ACC112 (cell line): ENCODE data around the gene EHD2.

ENCODE experiments used
- H2AFZ ChIP-seq: fragments of 200-600 bp; sonication (generic); one replicate; pipeline ENCODE4 v1.6.0; 2017; ENCODE audit warnings: antibody characterized with exemption, low read length; ENCODE audit not compliant: unreplicated experiment
- H3K27ac ChIP-seq: fragments of 200-600 bp; sonication (generic); 2 replicates; pipeline ENCODE4 v1.5.1; 2014; ENCODE audit warnings: low read depth, mild to moderate bottlenecking, antibody characterized with exemption, low read length, moderate library complexity
- H3K27me3 ChIP-seq: fragments of 200-600 bp; sonication (generic); 2 replicates; pipeline ENCODE4 v1.6.1; 2014; ENCODE audit warnings: mild to moderate bottlenecking, antibody characterized with exemption, low read length, moderate library complexity, mixed read lengths; ENCODE audit not compliant: insufficient read depth
- H3K36me3 ChIP-seq: fragments of 200-600 bp; sonication (generic); 2 replicates; pipeline ENCODE4 v1.6.1; 2016; ENCODE audit warnings: mild to moderate bottlenecking, antibody characterized with exemption, low read length, moderate library complexity, mixed read lengths; ENCODE audit not compliant: insufficient read depth
- H3K4me1 ChIP-seq: fragments of 200-600 bp; sonication (generic); one replicate; pipeline ENCODE4 v1.6.1; 2016; ENCODE audit warnings: low read length, mixed read lengths; ENCODE audit not compliant: insufficient read depth, unreplicated experiment, control insufficient read depth
- H3K4me3 ChIP-seq: fragments of 200-600 bp; sonication (generic); 2 replicates; pipeline ENCODE4 v1.5.1; 2014; ENCODE audit warnings: mild to moderate bottlenecking, low read depth, low read length
- H3K79me2 ChIP-seq: fragments of 200-600 bp; sonication (generic); one replicate; pipeline ENCODE4 v1.6.0; 2016; ENCODE audit warnings: low read length; ENCODE audit not compliant: control insufficient read depth, unreplicated experiment, insufficient read depth

Gene EHD2

GRCh38 chr19:47676811-47677210 is 36.4 kb upstream of the EHD2 start:
- no peaks in the 10 kb centered on the region for H3K36me3 ChIP-seq
- no peak overlapping the region for H3K4me3 ChIP-seq
- H3K79me2 ChIP-seq, result no peaks in the 10 kb centered on the region
- no peaks in the 10 kb centered on the region for H3K27me3 ChIP-seq
- no peak overlapping the region for H3K27ac ChIP-seq
- no peak overlapping the region for H2AFZ ChIP-seq
- H3K4me1 ChIP-seq, result no peaks in the 10 kb centered on the region

- Histone ChIP-seq H2AFZ (no peak overlapping the region), H3K4me3 (no peak overlapping the region), H3K27ac (no peak overlapping the region), H3K4me1 (no peaks in the 10 kb centered on the region), H3K79me2 (no peaks in the 10 kb centered on the region), H3K27me3 (no peaks in the 10 kb centered on the region), H3K36me3 (no peaks in the 10 kb centered on the region)
These were observed 33.8 kb upstream of the EHD2 start for GRCh38 chr19:47679251-47679900.

GRCh38 chr19:47679922-47680857 is 33.0 kb upstream of the EHD2 start:
- Histone ChIP-seq H3K27me3 (no peaks in the 10 kb centered on the region), H2AFZ (no peak overlapping the region), H3K27ac (no peak overlapping the region), H3K4me3 (no peak overlapping the region), H3K79me2 (no peaks in the 10 kb centered on the region), H3K36me3 (no peaks in the 10 kb centered on the region), H3K4me1 (no peaks in the 10 kb centered on the region)

GRCh38 chr19:47680858-47681332 is 32.3 kb upstream of the EHD2 start:
- no peaks in the 10 kb centered on the region for H3K4me1 ChIP-seq

GRCh38 chr19:47681388-47681787 is 31.8 kb upstream of the EHD2 start:
- H3K27ac ChIP-seq, result no peak overlapping the region
- H3K4me1 ChIP-seq, result no peaks in the 10 kb centered on the region
- no peaks in the 10 kb centered on the region for H3K27me3 ChIP-seq

More at GRCh38 chr19:47680858-47681332, 32.3 kb upstream of the EHD2 start:
- no peak overlapping the region for H3K4me3 ChIP-seq
- no peak overlapping the region for H3K27ac ChIP-seq
- no peak overlapping the region for H2AFZ ChIP-seq
- H3K27me3 ChIP-seq, result no peaks in the 10 kb centered on the region
- no peaks in the 10 kb centered on the region for H3K79me2 ChIP-seq
- no peaks in the 10 kb centered on the region for H3K36me3 ChIP-seq

GRCh38 chr19:47681936-47682335 is 31.3 kb upstream of the EHD2 start:
- Histone ChIP-seq H3K4me1 (no peaks in the 10 kb centered on the region), H3K27ac (no peak overlapping the region), H3K79me2 (no peaks in the 10 kb centered on the region), H3K4me3 (no peak overlapping the region), H3K27me3 (no peaks in the 10 kb centered on the region), H3K36me3 (no peaks in the 10 kb centered on the region), H2AFZ (no peak overlapping the region)

More at GRCh38 chr19:47681388-47681787, 31.8 kb upstream of the EHD2 start:
- Histone ChIP-seq H3K79me2 (no peaks in the 10 kb centered on the region), H3K4me3 (no peak overlapping the region), H2AFZ (no peak overlapping the region), H3K36me3 (no peaks in the 10 kb centered on the region)

GRCh38 chr19:47682939-47683338 is 30.3 kb upstream of the EHD2 start:
- H3K27ac ChIP-seq, result no peak overlapping the region
- H3K36me3 ChIP-seq, result no peaks in the 10 kb centered on the region
- no peak overlapping the region for H3K4me3 ChIP-seq
- H3K27me3 ChIP-seq, result no peaks in the 10 kb centered on the region
- H2AFZ ChIP-seq, result no peak overlapping the region
- H3K4me1 ChIP-seq, result no peaks in the 10 kb centered on the region
- no peaks in the 10 kb centered on the region for H3K79me2 ChIP-seq

GRCh38 chr19:47686679-47687450 is 26.4 kb upstream of the EHD2 start:
- Histone ChIP-seq H3K4me3 (no peak overlapping the region), H3K79me2 (no peaks in the 10 kb centered on the region), H2AFZ (no peak overlapping the region), H3K27ac (no peak overlapping the region), H3K4me1 (no peaks in the 10 kb centered on the region), H3K27me3 (no peaks in the 10 kb centered on the region), H3K36me3 (0 out of 2 replicates have a peak, but pooled peaks cover 3% of the 10 kb centered on the region)

GRCh38 chr19:47687906-47688305 is 25.3 kb upstream of the EHD2 start:
- Histone ChIP-seq H3K4me1 (no peaks in the 10 kb centered on the region), H3K27ac (no peak overlapping the region), H2AFZ (no peak overlapping the region), H3K4me3 (no peak overlapping the region), H3K36me3 (0 out of 2 replicates have a peak, but pooled peaks cover 3% of the 10 kb centered on the region), H3K79me2 (no peaks in the 10 kb centered on the region), H3K27me3 (no peaks in the 10 kb centered on the region)

- no peak overlapping the region for H3K4me3 ChIP-seq
- H2AFZ ChIP-seq, result no peak overlapping the region
- no peaks in the 10 kb centered on the region for H3K79me2 ChIP-seq
- H3K4me1 ChIP-seq, result no peaks in the 10 kb centered on the region
- H3K27me3 ChIP-seq, result no peaks in the 10 kb centered on the region
- no peak overlapping the region for H3K27ac ChIP-seq
- 0 out of 2 replicates have a peak, but pooled peaks cover 3% of the 10 kb centered on the region for H3K36me3 ChIP-seq
These were observed 22.1 kb upstream of the EHD2 start for GRCh38 chr19:47691090-47691489.
